ENCODE results near the gene OLIG1. TPM values are rescaled to one million over a fixed set of nuclear protein-coding genes. Genes with fewer than 3 reads are reported as not detected.

OLIG1 gene
- total and polyA plus RNA-seq, 2 of the 13 experiments (the other 11 are each of a cell fraction or from before 2014, with no cell fraction given), result not detected

- TF ChIP-seq TP53 (CRISPR knock-in tag; conservative IDR thresholded peaks at IDR 0.05) (no peak), TCF7 (IDR thresholded peaks at IDR 0.05; ENCODE audit: low read depth) (no peak), ZNF253 (CRISPR knock-in tag; IDR thresholded peaks at IDR 0.05; ENCODE audit: borderline replicate concordance) (no peak)
Observed at GRCh38 chr21:33040215-33040614, 29.7 kb upstream of the OLIG1 start (continued).

GRCh38 chr21:33041981-33042380 is 28.0 kb upstream of the OLIG1 start:
- H3K79me2 ChIP-seq (ENCODE audit: insufficient read depth, low read length), result no peaks in the 10 kb centered on the region
- H3K9ac ChIP-seq (ENCODE audit: insufficient read depth, low read depth, low read length), result no peak overlapping the region
- in situ Hi-C loops (cut with HindIII; ENCODE audit: extremely low pct_ligation_motif_present, low pct_unique_long_range_greater_than_20kb) (no loop called here), intact Hi-C loops (cut with micrococcal nuclease; ENCODE audit: unreplicated experiment) (no loop called here)
- BruUV-seq (replicated peaks), result no TSS peak
- no peaks in the 10 kb centered on the region for H3K4me1 ChIP-seq (ENCODE audit: insufficient read depth, low read length)
- peaks cover 0 to 19% of the 10 kb centered on the region in 2 experiments; a peak in 3 of 5 replicates for H3K27me3 ChIP-seq (ENCODE audit: control insufficient read depth in 1 of 2, insufficient read depth in 2 of 2, low read length in 2 of 2)
- H2AFZ ChIP-seq (ENCODE audit: low read length), result no peak overlapping the region
- no peak for DNase-seq (ENCODE audit: low spot score)
- POLR2A ChIA-PET, result no interaction called here
- H3K36me3 ChIP-seq (replicated peaks in 1 of 2; ENCODE audit: control insufficient read depth in 1 of 2, insufficient read depth in 2 of 2, low read length in 2 of 2), result no peaks in the 10 kb centered on the region
- FAIRE-seq, result no peak
- H3K27ac ChIP-seq (ENCODE audit: extremely low read length, insufficient read depth, low read length), result no peak overlapping the region
- TF ChIP-seq IRX3 (CRISPR knock-in tag; IDR thresholded peaks at IDR 0.05; ENCODE audit: borderline replicate concordance, low read depth) (no peak), KIAA2018 (CRISPR knock-in tag; IDR thresholded peaks at IDR 0.05; ENCODE audit: borderline replicate concordance) (no peak), ZNF850 (CRISPR knock-in tag; conservative IDR thresholded peaks at IDR 0.05) (no peak), ESRRA (CRISPR knock-in tag; IDR thresholded peaks at IDR 0.05; ENCODE audit: low read depth) (no peak)
- CTCF ChIA-PET (ENCODE audit: low intra/inter-chr PET ratio, low total read pairs), result no interaction called here
- no peak overlapping the region for H3K4me2 ChIP-seq (ENCODE audit: low read depth, low read length)
- no peaks in the 10 kb centered on the region for H3K9me3 ChIP-seq (ENCODE audit: low read length)
- H3K4me3 ChIP-seq (replicated peaks in 1 of 3; ENCODE audit: insufficient read depth in 1 of 3, low read depth in 2 of 3, low read length in 3 of 3), result no peak overlapping the region
- no peak for ATAC-seq
- H4K20me1 ChIP-seq (ENCODE audit: insufficient read depth, low read length), result no peaks in the 10 kb centered on the region
- WGBS (ENCODE audit: low lambda C conversion rate), result 0% methylated on average over 2 of the region's 2 CpGs

Data from HepG2 (cell line).